Left forelimb (tissue), 1 donor: ENCODE measurements around the gene MICOS13.
A peak's percentile ranks its signal among the peaks of the same experiment; 100 is the strongest.
"Not testable (repeated sequence)": the region's sequence is repeated elsewhere in the genome, so short reads cannot be mapped to it uniquely, and the experiment has no call there.

ENCODE experiments used
- DNase-seq: peaks from one replicate; pipeline ENCODE4 v3.0.0-alpha.2; 2018; ENCODE audit warnings: low spot score

Gene MICOS13

DNA sequence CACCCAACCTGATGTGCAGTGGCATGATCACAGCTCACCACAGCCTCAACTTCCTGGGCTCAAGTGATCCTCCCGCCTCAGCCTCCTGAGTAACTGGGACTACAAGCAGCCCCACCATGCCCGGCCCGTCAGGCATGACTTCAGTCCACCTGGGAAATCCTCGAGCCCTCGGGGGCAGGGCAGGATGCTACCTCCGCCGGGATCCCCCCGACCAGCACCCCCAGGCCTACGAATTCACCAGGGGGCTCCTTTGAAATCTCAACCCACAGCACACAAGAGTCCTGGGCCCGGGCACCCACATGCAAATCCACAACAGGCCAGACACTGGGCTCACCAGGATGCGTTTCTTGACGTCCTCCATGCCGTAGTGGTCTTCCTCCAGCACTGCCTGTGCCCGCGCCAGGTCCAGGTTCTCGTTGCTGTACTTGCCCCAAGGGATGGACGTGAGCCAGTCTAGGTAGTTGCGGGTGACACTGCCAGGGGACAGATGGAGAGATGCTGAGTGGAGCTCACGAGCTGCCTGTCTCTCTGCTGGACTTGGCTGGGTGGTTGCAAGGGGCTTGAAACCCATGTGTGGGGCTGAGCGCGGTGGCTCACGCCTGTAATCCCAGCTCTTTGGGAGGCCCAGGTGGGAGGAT lies 20.3 kb upstream of the MICOS13 start:
- DNase-seq, result peak; percentile 44

DNA sequence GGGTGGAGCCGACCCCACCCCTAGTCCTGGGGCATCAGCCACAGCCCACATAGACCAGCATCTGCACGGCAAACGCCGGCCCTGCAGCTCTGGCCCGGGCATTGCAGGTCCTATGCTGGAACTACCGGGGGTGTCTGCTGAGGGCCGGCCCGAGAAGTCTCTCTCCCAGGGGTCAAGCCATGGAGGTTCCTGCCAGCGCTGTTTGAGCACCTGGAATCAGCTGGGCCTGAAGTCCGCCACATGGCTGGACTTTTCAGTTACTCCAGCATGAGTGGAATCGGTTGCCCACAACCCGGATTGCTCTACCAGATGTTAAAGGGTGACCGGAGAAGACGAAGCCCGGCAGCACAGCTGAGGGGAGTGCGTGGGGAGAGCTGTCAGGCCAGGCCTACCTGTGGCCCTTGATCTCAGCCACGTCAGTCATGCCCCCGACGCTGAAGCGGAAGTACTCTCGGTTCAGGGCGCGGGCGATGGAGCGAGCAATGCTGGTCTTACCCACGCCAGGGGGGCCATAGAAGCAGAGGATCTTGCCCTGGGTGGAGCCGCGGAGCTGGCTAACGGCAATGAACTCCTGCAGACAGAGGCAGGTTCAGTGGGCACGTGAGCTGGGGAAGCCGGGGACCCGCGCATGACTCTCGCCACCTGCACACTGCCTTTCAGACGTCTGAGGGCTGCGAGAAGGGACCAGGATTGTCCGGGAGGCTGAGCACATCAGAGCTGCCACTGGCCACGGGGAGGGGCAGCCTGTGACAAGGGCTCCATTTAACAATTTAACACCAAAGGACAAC lies 18.5 kb upstream of the MICOS13 start:
- peak; percentile 52 for DNase-seq

DNA sequence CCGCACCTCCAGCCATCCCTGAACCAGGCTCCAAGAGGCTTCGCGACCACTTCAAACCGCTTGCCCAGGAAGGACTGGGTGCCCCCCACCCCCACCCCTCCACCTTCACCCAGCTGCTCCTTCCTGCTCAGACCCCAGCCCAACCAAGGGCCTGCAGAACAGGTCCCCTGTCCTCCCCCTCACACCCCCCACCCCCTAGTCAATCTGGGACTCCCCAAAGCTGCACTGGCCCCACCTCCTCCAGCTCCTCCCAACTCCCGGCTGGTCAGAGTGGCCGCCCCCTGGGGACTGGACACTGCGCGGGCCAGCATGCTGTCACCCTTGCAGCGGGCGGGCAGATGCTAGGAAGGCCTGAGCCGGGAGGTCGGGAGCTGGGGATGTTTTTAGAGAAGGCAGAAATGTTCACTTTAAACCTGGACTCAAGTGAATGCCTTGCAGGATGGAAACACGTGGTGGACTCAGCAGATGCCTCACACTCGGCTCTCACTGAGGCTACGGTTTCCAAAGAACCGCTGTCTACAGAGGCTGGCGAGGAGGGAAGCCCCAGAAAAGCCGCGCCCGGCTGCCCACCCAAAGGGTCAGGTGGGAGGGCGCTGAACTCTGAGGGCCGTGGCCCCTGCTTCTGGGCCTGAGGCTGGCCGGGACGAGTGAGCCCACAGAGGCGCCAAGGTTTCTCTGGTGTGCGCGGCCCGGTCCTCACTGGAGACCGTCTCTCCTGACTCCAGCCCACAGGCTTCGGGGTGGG lies 17.7 kb upstream of the MICOS13 start:
- no peak for DNase-seq

DNA sequence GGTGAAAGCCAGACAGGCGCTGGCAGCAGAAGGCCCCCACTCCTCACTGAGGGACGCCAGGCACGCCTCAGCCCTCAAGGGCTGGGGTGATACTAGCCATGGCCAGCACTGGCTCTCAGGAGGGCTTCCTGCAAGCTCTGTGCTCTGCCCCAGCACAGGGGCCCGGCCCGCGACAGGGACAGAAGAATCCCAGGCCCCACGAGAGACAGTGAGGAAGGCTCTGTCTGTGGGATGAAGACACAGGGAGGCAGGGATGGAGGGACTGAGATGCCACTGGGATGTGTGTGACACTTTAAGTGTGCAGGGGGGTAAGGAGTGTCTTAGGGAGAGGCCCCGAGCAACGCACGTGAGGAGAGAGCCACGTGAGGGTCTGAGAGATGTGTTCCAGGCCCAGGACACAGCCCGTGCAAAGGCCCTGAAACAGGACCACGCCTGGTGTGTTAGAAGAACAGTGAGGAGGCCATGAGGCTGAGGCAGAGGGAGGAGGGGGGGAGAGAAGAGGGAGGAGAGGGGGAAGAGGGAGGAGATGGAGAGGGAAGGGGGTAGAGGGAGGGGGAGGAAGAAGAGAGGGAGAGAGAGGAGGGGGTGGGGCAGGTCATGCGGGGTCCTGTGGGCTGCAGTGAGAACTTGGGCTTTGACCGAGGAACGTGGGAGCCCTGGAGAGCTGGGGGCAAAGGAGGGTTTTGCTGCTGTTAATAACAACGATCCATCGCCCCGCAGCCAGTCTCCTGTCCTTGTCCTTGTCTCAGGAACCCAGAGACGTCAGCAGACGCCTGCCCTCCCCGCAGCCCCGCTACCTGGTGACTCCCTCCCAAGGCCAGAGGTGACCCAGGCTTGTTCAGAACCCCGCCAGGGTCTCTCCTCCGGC lies 16.9 kb upstream of the MICOS13 start:
- DNase-seq, result no peak

DNA sequence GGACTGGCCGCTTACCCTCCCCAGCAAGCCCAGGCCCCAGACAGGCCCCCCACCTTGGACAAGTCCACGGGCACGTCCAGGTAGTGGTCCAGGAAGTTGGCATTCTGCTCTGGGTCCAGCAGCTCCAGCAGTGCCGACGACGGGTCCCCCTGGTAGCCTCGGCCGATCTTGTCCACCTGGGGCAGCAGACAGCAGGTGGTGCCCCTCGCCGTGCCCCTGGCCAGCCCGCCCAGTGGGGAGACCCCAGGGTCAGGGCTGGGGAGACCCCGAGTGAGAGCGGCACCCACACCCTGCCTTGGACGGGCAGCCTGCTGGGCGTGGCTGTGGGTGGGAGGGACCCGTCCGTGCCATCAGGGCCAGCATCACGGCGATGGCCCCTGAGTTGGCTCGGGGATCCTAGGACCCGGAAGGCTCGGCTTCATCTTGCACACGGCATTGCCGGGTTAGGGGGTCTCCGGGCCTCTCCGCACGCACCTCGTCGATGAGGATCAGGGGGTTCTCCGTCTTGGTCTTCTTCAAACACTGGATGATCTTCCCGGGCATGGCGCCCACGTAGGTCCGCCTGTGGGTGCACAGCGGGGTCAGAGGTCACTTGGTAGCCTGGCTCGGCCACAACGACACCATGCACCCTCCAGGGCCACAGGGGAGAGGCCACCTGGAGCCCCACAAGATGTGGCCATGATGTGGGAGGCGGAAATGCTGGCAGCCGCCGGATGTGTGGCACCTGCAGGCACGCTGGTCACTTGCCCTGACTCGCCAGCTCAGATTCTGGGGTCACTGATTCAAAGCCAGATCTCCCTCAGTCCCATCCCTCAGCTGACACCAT lies 16.1 kb upstream of the MICOS13 start:
- no peak for DNase-seq

DNA sequence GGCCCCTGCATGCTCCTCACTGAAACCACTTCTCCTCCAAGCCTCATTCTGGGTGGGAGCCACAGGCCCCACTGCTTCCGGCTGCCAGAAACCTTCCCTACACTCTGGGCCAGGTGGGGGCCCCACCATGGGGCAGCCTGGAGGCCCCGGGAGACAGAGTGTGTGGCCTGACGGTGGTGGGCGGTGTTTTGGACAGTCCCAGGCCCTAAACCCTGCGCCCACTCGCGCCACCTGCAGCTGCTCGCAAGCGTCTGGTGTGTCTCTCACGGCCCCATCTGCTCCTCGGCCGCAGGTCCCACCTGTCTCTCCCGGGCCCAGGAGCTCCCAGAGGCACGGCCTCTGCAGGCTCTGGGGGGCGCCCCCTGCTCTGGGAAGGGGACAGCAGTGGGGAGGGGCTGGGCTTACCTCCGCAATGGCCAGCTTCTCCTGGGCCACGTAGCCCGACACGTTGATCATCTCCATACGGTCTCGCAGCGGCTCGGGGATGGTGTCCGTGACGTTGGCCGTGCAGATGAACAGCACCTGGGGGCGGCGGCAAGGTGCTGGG lies 15.4 kb upstream of the MICOS13 start:
- DNase-seq, result no peak

DNA sequence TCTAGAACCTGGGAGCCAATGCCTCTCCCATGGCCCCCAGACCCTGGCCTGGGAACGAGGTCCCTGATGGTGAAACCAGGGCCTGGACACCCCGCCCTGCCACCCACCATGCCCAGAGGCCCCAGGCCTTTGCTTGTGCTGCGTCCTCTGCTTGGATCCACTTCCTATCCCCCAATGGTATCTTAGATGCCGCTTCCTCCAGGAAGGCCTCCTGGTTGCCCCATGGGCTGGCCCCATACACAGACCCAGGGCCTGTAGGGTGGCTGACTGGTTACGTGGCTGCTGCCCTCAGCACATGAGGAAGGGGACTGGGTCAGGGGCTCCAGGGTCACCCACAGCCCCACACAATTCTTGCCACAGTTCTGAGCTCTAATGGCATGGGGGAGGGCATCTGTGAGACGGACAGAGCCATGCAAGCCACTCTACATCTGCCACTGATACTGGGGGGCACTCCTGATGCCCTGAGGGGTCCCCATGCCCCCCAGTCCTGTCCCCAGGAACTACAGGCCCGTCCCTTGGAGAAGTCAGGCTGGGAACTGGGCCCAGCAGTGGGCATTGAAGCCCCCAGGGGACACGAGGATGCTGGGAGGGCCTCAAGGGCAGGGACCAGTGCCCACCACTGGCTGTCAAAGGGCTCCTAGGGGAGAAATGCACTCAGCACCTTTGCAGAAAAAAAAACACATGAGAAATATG lies 14.8 kb upstream of the MICOS13 start:
- peak; percentile 61 for DNase-seq

DNA sequence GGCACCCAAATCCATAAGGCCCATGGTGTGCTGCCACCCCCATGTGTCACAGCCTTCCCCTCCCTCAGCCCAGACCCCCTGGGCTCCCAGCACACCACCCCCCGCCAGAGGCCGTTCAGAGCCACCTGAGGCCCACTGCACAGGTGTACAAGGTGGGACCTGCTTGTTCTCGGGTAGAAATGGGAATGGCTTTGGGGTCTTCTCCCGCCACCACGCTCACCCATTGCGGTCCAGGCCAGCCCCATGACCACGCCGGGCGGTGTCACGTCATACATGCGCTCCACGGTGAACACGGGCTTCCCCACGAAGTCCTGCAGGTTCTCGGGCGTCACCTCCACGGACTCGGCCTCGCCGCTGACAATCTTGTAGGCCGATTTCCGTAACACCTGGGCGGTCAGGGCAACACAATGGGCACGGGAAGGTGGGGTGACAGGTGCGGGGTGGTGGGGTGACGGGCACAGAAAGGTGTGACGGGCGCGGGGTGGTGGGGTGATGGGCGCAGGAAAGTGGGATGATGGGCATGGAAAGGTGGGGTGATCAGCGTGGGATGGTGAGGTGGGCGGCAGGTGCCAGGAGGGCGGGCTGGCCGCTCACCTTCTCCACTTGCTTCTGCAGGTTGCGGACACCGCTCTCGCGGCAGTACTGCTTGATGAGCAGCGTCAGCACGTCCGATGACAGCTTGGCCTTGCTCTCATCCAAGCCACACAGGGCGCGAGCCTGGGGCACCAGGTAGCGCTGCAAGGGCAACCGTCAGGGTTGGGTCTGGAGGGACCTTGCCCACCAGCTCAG lies 14.0 kb upstream of the MICOS13 start:
- no peak for DNase-seq

DNA sequence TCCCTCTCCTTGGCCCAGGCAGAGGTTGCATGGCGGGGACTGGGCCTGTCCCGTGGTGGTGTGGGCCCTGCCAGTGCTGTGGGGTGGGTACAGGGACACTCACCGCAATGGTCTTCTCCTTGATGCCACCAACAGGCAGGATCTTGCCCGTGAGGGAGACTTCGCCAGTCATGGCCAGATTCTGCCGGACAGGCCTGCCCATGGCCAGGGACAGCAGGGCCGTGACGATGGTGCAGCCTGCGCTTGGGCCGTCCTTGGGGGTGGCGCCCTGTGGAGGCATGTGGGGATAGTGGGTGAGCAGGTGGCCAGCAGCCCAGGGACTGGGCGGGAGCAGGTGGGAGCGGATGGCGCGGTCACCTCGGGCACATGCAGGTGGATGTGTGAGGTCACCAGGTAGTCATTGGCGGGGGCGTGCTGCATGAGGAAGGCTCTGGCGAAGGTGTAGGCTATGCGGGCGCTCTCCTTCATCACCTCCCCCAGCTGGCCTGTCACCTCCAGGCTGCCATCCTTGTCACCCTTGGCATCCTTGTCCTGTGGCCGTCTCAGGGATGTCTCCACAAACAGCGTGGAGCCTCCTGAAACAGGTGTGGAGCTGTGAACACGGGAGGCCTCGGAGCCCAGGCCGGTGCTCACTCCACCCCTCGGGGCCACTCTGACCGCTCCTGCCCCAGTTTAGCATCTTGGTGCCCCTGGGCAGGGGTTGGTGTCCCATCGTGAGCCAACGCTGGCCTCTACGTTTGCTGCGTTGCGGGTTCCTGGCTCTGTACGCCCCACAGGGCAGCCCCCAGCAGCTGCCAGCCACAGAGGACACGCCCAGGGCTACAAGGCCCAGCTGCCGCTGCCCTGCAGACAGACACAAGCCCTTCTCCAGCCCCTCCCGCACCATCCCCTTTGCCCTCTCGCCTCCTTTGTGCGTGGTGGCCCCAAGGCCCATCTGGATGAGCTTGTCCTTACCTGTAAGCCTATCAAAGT lies 13.2 kb upstream of the MICOS13 start:
- no peak for DNase-seq

DNA sequence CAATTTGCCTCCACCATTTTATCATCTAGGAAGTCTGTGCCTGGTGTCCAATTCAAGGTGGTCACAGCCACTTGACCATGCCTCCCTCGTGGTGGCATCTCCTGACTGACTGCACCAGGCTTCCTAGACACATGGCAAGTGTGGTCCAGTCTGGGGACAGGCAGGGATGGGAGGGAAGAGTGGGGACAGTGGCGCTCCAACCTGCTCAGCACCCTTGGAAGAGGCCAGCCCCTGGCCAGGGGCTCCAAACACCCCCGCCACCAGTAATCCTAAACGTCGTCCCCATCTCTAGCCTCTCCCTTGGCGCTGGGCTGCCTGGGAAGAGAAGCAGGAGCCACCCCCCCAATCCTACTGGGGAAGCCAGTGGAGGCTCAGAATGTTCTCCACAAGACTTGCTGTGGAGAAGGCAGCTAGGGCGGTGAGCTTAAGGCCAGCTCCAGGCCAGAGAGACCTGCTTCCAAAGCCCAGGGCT lies 12.4 kb upstream of the MICOS13 start:
- no peak for DNase-seq

DNA sequence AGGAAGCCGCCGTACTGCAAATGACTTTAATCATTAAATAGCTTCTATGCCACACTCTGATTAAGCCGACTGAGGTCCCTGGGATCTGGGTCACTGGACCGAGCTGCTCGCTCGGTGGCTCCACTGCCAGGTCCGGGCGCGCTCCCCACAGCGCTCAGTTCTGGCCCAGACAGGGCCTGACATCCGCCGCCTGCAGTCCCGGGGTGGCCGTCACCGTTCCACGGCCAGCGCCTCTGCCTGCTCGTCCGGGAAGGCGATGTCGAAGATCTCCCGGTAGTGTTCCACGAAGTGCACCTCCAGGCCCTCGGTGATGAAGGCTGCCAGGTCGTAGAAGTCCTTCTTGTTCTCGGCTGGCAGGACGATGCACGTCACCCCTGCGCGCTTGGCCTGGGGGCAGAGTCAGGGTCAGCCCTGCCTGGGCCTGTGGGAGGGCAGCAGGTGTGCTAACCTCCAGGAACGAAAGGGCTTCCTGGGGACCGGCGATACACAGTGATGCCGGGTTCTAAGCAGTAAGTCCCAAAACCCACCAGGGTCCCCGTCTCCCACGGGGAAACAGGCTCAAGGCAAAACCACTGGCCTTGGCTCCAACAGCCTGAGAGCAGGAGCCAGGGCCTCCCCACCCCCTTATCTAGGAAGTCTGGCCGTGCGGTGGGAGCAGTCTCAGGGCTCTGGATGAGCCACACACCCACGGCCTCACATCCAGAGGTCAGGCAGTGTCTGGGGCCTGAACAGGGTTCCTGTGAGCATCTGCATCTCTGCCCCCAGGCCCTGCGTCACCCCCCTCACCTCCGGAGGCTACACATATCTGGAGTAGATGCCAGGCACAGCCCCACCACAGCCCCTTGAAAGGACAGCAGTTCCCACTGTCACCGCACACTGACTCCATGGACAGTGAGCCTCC lies 11.8 kb upstream of the MICOS13 start:
- DNase-seq, result no peak

DNA sequence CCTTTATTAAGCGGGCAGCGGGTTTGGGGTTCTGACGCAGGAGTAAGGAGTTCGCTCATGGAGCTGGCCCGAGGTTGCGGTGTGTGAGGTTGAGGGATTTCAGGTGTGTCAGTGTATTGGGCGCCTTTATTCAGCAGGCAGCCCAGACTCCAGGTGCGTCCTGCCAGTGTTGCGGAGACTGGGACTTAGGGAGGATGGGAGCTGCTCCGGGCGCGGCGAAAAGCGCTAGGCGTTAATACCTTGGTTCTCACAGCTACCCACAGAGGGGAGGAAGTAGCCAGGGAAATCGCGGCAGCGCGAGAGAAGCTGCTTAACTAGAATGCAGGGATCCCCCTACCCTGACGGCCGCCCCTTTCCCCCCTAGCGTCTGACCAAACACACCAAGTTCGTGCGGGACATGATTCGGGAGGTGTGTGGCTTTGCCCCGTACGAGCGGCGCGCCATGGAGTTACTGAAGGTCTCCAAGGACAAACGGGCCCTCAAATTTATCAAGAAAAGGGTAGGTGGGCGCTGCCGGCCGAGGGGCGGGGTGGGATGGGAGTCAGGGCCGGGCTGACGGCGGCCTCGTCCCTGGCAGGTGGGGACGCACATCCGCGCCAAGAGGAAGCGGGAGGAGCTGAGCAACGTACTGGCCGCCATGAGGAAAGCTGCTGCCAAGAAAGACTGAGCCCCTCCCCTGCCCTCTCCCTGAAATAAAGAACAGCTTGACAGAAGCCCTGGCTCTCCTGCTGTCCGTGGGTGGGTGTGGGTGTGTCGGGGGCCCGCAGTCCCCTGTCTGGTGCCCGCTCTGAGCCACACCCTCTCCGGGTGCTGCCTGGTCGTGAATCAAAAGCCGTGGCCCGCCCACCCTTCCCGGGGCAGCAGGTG lies 10.9 kb upstream of the MICOS13 start:
- DNase-seq, result peak; percentile 80

DNA sequence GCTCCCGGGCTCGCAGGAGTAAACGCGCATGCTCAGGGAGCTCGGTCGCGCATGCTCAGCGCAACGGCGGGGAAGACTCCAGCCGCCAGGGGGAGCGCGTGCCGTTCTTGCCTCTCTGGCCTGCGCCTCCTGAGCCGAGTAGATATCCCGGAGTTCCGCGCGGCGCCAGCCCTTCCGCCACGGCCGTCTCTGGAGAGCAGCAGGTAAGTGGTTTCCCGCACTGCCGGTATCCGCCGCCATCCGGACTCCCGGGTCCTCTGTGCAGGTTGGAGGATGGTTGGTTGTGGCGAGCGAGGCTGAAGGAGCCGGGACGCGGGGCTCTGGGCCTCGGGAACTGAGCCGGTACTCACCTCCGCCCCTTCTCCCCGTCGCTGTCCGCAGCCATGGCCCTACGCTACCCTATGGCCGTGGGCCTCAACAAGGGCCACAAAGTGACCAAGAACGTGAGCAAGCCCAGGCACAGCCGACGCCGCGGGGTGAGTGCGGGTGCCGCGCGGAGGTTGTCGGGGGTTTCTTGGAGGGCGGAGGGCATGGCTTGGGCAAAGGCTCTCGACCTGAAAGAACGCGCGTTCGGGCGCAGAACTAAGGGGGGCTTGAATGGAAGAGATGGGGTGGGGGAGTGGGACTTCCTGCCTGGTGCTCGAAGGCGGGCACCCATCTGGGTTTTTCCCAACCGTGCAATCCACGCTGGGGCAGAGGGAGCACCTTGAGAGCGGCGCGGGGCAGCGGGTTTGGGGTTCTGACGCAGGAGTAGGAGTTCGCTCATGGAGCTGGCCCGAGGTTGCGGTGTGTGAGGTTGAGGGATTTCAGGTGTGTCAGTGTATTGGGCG lies 10.0 kb upstream of the MICOS13 start, which contains the start of gene RPL36:
TSS of gene RPL36 (plus strand) at position 171 of the 830 bp plus-strand sequence. CDS start at position 384, 213 bp downstream.
- peak; percentile 100 for DNase-seq

DNA sequence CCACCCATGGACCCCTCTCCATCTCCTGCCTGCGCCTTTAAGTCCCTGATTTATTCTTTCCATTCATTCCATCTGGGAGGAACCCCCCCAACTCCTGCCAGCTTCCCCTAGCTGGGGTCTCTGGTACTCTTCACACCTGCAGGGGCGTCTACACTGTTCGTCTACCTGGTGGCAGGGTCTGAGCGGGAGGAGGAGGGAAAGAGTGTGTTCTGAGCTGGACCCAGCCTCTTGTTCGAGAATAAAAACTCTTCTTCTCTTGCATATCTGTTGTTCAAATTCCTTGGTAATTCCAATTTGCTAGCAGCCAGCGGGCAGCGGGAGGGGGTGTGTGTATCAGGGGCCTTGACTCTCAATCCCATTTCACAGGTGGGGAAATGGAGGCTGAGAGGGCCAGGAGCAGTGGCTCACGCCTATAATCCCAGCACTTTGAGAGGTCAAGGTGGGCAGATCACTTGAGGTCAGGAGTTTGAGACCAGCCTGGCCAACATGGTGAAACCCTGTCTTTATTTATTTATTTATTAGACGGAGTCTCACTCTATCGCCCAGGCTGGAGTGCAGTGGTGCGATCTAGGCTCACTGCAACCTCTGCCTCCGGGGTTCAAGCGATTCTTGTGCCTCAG lies 8.1 kb upstream of the MICOS13 start:
- DNase-seq, result not testable (repeated sequence)
